Measurements from ENCODE around the gene CGB1.
"Not testable (repeated sequence)": the region's sequence is repeated elsewhere in the genome, so short reads cannot be mapped to it uniquely, and the experiment has no call there.

Gene CGB1

DNA sequence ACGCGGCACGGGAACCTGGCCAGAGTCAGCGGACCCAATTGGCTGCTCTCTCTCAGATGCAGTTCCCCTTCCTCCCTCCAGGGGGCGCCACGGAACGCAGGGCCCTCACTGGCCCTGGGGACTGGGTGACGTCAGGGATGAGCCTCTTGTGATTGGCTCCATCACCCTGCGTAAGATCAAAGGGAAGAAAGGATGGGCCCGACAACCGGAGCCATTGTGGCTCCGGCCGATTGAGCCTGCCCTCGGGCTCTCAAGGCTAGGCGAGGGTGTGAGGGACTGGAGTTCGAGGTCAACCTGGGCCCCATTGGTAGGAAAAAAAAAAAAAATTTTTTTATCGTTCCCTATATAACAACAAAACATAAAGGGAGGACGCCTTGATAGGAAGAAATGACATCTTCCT lies at the start of gene CGB1:
TSS of gene CGB1 (minus strand) at position 81 of the 400 bp plus-strand sequence. CDS start 184 bp downstream, outside the sequence.
- TF ChIP-seq, protein P1, sequence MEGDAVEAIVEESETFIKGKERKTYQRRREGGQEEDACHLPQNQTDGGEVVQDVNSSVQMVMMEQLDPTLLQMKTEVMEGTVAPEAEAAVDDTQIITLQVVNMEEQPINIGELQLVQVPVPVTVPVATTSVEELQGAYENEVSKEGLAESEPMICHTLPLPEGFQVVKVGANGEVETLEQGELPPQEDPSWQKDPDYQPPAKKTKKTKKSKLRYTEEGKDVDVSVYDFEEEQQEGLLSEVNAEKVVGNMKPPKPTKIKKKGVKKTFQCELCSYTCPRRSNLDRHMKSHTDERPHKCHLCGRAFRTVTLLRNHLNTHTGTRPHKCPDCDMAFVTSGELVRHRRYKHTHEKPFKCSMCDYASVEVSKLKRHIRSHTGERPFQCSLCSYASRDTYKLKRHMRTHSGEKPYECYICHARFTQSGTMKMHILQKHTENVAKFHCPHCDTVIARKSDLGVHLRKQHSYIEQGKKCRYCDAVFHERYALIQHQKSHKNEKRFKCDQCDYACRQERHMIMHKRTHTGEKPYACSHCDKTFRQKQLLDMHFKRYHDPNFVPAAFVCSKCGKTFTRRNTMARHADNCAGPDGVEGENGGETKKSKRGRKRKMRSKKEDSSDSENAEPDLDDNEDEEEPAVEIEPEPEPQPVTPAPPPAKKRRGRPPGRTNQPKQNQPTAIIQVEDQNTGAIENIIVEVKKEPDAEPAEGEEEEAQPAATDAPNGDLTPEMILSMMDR (conservative IDR thresholded peaks at IDR 0.05; ENCODE audit: low read depth, low read length), result peak; percentile 49
- H3K4me3 ChIP-seq (ENCODE audit: low read depth, low read length); DNase-seq (ENCODE audit: low read depth): not testable (repeated sequence)

DNA sequence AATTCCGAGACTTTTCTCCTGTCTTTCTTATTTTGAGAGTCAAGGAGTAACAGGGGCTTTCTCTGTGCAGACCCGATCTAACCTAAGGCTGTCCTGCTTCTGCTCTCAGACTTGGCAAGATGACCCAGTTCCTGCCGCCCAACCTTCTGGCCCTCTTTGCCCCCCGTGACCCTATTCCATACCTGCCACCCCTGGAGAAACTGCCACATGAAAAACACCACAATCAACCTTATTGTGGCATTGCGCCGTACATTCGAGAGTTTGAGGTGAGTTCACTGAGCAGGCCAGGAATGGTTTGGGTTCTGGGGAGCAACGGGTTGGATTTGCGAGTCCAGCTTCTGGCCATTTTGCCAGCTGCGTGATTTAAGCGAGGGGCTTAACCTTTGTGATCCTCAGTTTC lies 49.6 kb upstream of the CGB1 start:
- TF ChIP-seq, protein P1 (conservative IDR thresholded peaks at IDR 0.05; ENCODE audit: low read depth, low read length), result no peak
- DNase-seq (ENCODE audit: low read depth), result no peak
- H3K4me3 ChIP-seq (ENCODE audit: low read depth, low read length), result peak overlapping the region; percentile 74

DNA sequence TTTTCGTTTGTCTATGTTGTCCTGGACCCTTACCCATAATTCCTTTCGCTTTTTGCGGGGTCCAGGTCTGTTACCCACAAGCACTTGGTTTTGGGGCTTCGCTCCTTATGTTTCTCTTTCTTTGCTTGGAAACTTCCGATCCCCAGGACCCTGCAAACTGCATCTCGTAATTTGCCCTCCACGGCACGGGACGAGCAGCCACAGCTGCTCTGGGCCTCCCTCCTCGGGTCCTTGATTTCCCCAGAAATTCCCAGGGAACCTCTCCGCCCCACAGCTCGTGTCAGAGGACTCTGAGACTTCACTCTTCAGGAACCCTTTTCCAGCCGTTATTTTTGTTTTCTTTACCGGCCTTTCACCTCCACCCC lies 49.2 kb upstream of the CGB1 start:
- H3K4me3 ChIP-seq (ENCODE audit: low read depth, low read length), result peak overlapping the region; percentile 74
- TF ChIP-seq, protein P1 (conservative IDR thresholded peaks at IDR 0.05; ENCODE audit: low read depth, low read length), result no peak
- peak; percentile 25 for DNase-seq (ENCODE audit: low read depth)

DNA sequence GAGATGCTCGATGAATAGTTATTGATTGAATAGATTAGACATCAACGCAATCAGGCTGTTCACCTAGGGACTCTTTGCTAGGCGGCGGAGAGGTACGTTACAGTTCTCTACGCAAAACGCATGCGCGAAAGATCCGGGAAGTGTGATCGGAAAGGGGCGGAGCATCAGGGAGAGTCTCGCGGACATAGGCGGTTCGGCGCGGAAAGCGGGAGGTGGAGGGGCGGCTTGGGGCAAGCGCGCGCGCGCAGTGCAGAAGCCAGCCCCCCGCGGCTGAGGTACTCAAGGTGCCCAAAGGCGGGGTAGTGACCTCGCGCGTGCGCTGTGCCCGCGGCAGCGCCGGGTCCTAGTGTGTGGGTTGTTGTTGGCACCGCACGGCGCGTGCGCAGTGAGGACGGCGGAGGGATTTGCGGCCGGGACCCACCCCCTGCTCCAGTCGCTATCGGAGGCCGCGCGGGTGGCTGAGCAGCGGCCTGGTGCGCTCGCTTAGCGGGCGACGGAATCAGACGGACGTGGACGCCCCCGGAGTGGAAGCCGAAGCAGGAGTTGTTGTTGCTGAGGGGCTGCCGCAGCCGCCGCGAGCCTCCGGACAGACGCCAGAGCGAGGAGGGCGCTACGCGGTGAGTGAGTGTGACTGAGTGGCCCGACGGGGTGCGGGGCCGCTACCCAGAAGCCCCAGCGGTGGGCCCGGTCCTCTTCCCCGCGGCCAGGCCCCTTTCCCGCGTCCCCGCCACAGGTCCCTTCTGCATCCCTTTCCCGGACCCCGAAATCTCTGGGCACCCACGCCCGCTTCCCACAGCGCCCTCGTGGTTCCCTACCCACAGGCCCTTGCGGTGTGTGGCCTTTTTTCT lies 48.5 kb upstream of the CGB1 start, which contains the start of gene SNRNP70:
TSS of gene SNRNP70 (plus strand) at position 432 of the 848 bp plus-strand sequence. CDS start 964 bp downstream, outside the sequence.
- peak; percentile 100 for DNase-seq (ENCODE audit: low read depth)
- H3K4me3 ChIP-seq (ENCODE audit: low read depth, low read length), result peak within 1 kb of the TSS; percentile 74
- TF ChIP-seq, protein P1 (conservative IDR thresholded peaks at IDR 0.05; ENCODE audit: low read depth, low read length), result no peak

DNA sequence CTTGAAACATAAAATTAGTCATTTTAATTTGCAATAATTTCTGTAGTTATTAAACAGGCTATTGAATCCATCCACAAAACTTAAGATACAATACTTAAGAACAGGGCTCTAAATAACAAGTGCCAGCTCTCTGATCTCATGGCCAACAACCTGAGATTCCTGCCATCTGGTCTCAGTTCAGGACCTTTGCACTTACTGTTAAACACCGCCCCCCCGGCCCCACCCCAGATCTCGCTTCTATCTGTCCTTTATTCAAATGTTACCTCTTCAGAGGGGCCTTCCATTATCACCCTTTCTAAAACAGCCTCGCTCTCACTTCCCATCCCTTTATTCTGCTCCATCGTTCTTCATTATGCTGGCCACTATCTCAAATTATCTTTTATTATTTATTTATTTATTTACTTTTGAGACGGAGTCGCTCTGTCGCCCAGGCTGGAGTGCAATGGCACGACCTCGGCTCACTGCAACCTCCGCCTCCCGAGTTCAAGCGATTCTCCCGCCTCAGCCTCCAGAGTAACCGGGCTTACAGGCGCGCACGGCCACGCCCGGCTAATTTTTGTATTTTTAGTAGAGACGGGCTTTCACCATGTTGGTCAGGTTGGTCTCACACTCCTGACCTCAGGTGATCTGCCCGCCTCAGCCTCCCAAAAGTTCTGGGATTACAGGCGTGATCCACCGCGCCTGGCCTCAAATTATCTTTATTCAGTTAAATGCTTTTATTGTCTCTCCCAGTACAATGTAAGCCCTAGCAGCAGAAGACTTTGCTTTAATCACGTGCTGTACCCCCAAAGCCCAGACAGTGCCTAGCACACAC lies 47.7 kb upstream of the CGB1 start:
- H3K4me3 ChIP-seq (ENCODE audit: low read depth, low read length), result peak overlapping the region; percentile 74
- TF ChIP-seq, protein P1 (conservative IDR thresholded peaks at IDR 0.05; ENCODE audit: low read depth, low read length), result no peak
- no peak for DNase-seq (ENCODE audit: low read depth)

DNA sequence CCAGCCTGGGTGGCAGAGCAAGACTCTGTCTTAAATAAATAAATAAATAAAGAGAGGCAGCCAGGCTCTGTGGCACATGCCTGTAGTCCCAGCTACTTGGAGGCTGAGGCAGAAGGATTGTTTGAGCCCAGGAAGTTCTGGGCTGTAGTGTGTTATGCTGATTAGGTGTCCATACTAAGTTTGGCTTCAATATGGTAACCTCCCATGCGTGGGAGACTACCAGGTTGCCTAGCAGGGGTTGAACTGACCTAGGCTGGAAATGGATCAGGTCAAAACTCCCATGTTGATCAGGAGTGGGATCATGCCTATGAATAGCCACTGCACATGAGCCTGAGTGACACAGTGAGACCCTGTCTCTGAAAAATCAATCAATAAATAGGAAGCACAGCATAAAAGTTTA lies 44.6 kb upstream of the CGB1 start:
- no peak overlapping the region for H3K4me3 ChIP-seq (ENCODE audit: low read depth, low read length)
- TF ChIP-seq, protein P1 (conservative IDR thresholded peaks at IDR 0.05; ENCODE audit: low read depth, low read length), result no peak
- no peak for DNase-seq (ENCODE audit: low read depth)

All from choroid plexus epithelial cell (primary cell).